H9 (cell line): ENCODE data around the gene TMEM132D. TPM values are rescaled to one million over a fixed set of nuclear protein-coding genes. Genes with fewer than 3 reads are reported as not detected.

Experiments used
- DNase-seq: peaks from one replicate; pipeline ENCODE4 v3.0.0-alpha.2; 2017
- H2AFZ ChIP-seq: one replicate; pipeline ENCODE4 v1.6.1; 2013; ENCODE audit warnings: mild to moderate bottlenecking, low read length, control low read depth, moderate library complexity
- H2AK5ac ChIP-seq: 2 replicates; pipeline ENCODE4 v1.6.1; 2013; ENCODE audit warnings: low read length, control low read depth, mixed read lengths; ENCODE audit not compliant: insufficient read length
- H2BK120ac ChIP-seq: one replicate; pipeline ENCODE4 v1.6.1; 2013; ENCODE audit warnings: low read depth, mild to moderate bottlenecking, low read length, control low read depth, inconsistent platforms; ENCODE audit not compliant: poor library complexity, severe bottlenecking
- H2BK12ac ChIP-seq: 2 replicates; pipeline ENCODE4 v1.6.1; 2013; ENCODE audit warnings: low read length, control low read depth, mixed read lengths, low read depth; ENCODE audit not compliant: insufficient read length
- H2BK15ac ChIP-seq: 2 replicates; pipeline ENCODE4 v1.6.1; 2013; ENCODE audit warnings: low read depth, low read length, control low read depth
- H2BK20ac ChIP-seq: one replicate; pipeline ENCODE4 v1.6.1; 2013; ENCODE audit warnings: low read depth, mild to moderate bottlenecking, low read length, control low read depth, inconsistent platforms; ENCODE audit not compliant: poor library complexity, severe bottlenecking
- H2BK5ac ChIP-seq: 2 replicates; pipeline ENCODE4 v1.6.1; 2013; ENCODE audit warnings: low read length, control low read depth, mixed read lengths; ENCODE audit not compliant: insufficient read length
- H3K14ac ChIP-seq: 2 replicates; pipeline ENCODE4 v1.6.1; 2013; ENCODE audit warnings: low read length, control low read depth; ENCODE audit not compliant: insufficient read depth
- H3K18ac ChIP-seq: 2 replicates; pipeline ENCODE4 v1.6.1; 2013; ENCODE audit warnings: low read depth, mild to moderate bottlenecking, mixed read lengths, low read length, control low read depth; ENCODE audit not compliant: insufficient read length
- H3K23ac ChIP-seq: 2 replicates; pipeline ENCODE4 v1.6.1; 2013; ENCODE audit warnings: low read length, control low read depth, mixed read lengths, low read depth; ENCODE audit not compliant: insufficient read length
- H3K23me2 ChIP-seq: 2 replicates; pipeline ENCODE4 v1.6.1; 2013; ENCODE audit warnings: low read depth, mild to moderate bottlenecking, mixed read lengths, low read length, control low read depth; ENCODE audit not compliant: insufficient read length, poor library complexity, severe bottlenecking
- H3K27ac ChIP-seq: 2 replicates; pipeline ENCODE4 v1.5.1; 2013; ENCODE audit warnings: low read length, control low read depth, mixed read lengths, low read depth; ENCODE audit not compliant: insufficient read length
- H3K27me3 ChIP-seq: 2 replicates; pipeline ENCODE4 v1.6.1; 2013; ENCODE audit warnings: low read length, control low read depth, inconsistent platforms; ENCODE audit not compliant: insufficient read depth
- H3K4ac ChIP-seq: 2 replicates; pipeline ENCODE4 v1.6.1; 2013; ENCODE audit warnings: low read depth, mild to moderate bottlenecking, control low read depth, inconsistent platforms, low read length, moderate library complexity
- H3K4me1 ChIP-seq: 2 replicates; pipeline ENCODE4 v1.6.1; 2013; ENCODE audit warnings: low read length, control low read depth, inconsistent platforms; ENCODE audit not compliant: insufficient read depth
- H3K4me2 ChIP-seq: 2 replicates; pipeline ENCODE4 v1.6.1; 2013; ENCODE audit warnings: low read length, control low read depth, mixed read lengths; ENCODE audit not compliant: insufficient read length, insufficient read depth
- H3K56ac ChIP-seq: 2 replicates; pipeline ENCODE4 v1.6.1; 2013; ENCODE audit warnings: low read depth, mild to moderate bottlenecking, mixed read lengths, low read length, control low read depth; ENCODE audit not compliant: insufficient read length
- H3K79me1 ChIP-seq: 2 replicates; pipeline ENCODE4 v1.6.1; 2013; ENCODE audit warnings: low read depth, mild to moderate bottlenecking, moderate library complexity, low read length, control low read depth, inconsistent platforms; ENCODE audit not compliant: insufficient read depth, poor library complexity, severe bottlenecking
- H3K79me2 ChIP-seq: 2 replicates; pipeline ENCODE4 v1.6.1; 2013; ENCODE audit warnings: low read length, control low read depth, inconsistent platforms; ENCODE audit not compliant: insufficient read depth
- H3K9ac ChIP-seq: 2 replicates; pipeline ENCODE4 v1.6.1; 2013; ENCODE audit warnings: low read length, control low read depth, mixed read lengths; ENCODE audit not compliant: insufficient read length; ENCODE audit errors: extremely low read depth
- H3K9me3 ChIP-seq: one replicate; pipeline ENCODE4 v1.6.1; 2013; ENCODE audit warnings: low read depth, low read length, inconsistent platforms; ENCODE audit not compliant: control insufficient read depth
- H3T11ph ChIP-seq: one replicate; pipeline ENCODE4 v1.6.1; 2013; ENCODE audit warnings: mild to moderate bottlenecking, low read length, control low read depth, inconsistent platforms
- H4K20me1 ChIP-seq: one replicate; pipeline ENCODE4 v1.6.1; 2013; ENCODE audit not compliant: control insufficient read depth, insufficient read length, insufficient read depth
- H4K5ac ChIP-seq: 2 replicates; pipeline ENCODE4 v1.6.1; 2013; ENCODE audit warnings: low read depth, mild to moderate bottlenecking, mixed read lengths, low read length, control low read depth; ENCODE audit not compliant: insufficient read length
- H4K8ac ChIP-seq: replicated peaks from 2 replicates; pipeline ENCODE4 v1.6.1; 2013; ENCODE audit warnings: low read length, control low read depth, mixed read lengths, low read depth; ENCODE audit not compliant: insufficient read length
- H4K91ac ChIP-seq: 2 replicates; pipeline ENCODE4 v1.6.1; 2013; ENCODE audit warnings: low read depth, mild to moderate bottlenecking, moderate library complexity, mixed read lengths, low read length, control low read depth; ENCODE audit not compliant: insufficient read length
- H3K27ac Mint-ChIP-seq, 3 experiments: 2 replicates in 2 of 3; 3 replicates in 1 of 3; pipeline ENCODE4 v1.8.0; 2020 to 2021; ENCODE audit warnings: mixed read lengths in 3 of 3, mild to moderate bottlenecking in 1 of 3, moderate library complexity in 1 of 3
- H3K27me3 Mint-ChIP-seq: 2 replicates; pipeline ENCODE4 v1.8.0; 2021; ENCODE audit warnings: low read depth, mild to moderate bottlenecking, moderate library complexity, mixed read lengths
- H3K36me3 Mint-ChIP-seq, 3 experiments: 2 replicates in 2 of 3; 3 replicates in 1 of 3; pipeline ENCODE4 v1.8.0; 2020 to 2021; ENCODE audit warnings: low read depth in 3 of 3, mixed read lengths in 3 of 3; ENCODE audit not compliant: insufficient read depth in 1 of 3
- H3K4me1 Mint-ChIP-seq, 2 experiments: 2 replicates each; pipeline ENCODE4 v1.8.0; 2020; ENCODE audit warnings: mixed read lengths in 2 of 2
- H3K4me3 Mint-ChIP-seq, 2 experiments: 2 replicates in 1 of 2; 3 replicates in 1 of 2; pipeline ENCODE4 v1.8.0; 2020 to 2021; ENCODE audit warnings: mild to moderate bottlenecking in 2 of 2, mixed read lengths in 2 of 2, moderate library complexity in 1 of 2
- H3K9me3 Mint-ChIP-seq, 2 experiments: 2 replicates in 1 of 2; 3 replicates in 1 of 2; pipeline ENCODE4 v1.8.0; 2020; ENCODE audit warnings: mild to moderate bottlenecking in 2 of 2, mixed read lengths in 2 of 2, moderate library complexity in 1 of 2
- CTCF ChIP-seq: fragments of 200-600 bp; sonication (generic); conservative IDR thresholded peaks from 3 replicates; pipeline ENCODE4 v1.8.0; 2021; ENCODE audit warnings: antibody characterized with exemption, mild to moderate bottlenecking
- WGBS: extraction: QIAGEN DNeasy Blood & Tissue Kit; methylation state at CpG from one replicate; pipeline ENCODE4 v1.1.7; 2013; ENCODE audit warnings: missing lambda C conversion rate, low lambda C conversion rate, mixed read lengths; ENCODE audit not compliant: insufficient read length; ENCODE audit errors: extremely low coverage; 5-methylcytosine and 5-hydroxymethylcytosine counted together
- total RNA-seq: library from RNA; stranded (reverse); gene quantifications from 2 replicates; pipeline ENCODE4 v1.2.1, GENCODE V29; 2021

The TMEM132D gene
- total RNA-seq, 1 experiment from 2014 or later, result 6.1 TPM

- Histone ChIP-seq H3K14ac (no peak overlapping the region), H4K20me1 (no peaks in the 10 kb centered on the region), H4K8ac (no peak overlapping the region), H4K91ac (no peak overlapping the region), H3T11ph (no peak overlapping the region), H3K4ac (no peak overlapping the region), H3K56ac (no peak overlapping the region), H2BK20ac (no peak overlapping the region), H3K23ac (no peak overlapping the region), H2BK15ac (no peak overlapping the region), H3K79me2 (no peaks in the 10 kb centered on the region), H3K9me3 (no peaks in the 10 kb centered on the region), H2AFZ (no peak overlapping the region), H2AK5ac (no peak overlapping the region), H3K27me3 (no peaks in the 10 kb centered on the region), H3K18ac (no peak overlapping the region), H3K79me1 (no peaks in the 10 kb centered on the region), H2BK12ac (no peak overlapping the region), H3K27ac (no peak overlapping the region), H3K4me1 (peaks cover 3% of the 10 kb centered on the region; the same call in 1 of the 2 replicates), H3K23me2 (no peaks in the 10 kb centered on the region), H2BK5ac (no peak overlapping the region), H2BK120ac (no peak overlapping the region), H3K4me2 (no peak overlapping the region), H3K9ac (no peak overlapping the region), H4K5ac (no peak overlapping the region)
- H3K4me3 Mint-ChIP-seq, result no peak overlapping the region
- H3K9me3 Mint-ChIP-seq, result no peaks in the 10 kb centered on the region
- no peak overlapping the region for H3K27ac Mint-ChIP-seq
- no peak for DNase-seq
- no CpG with 5 or more reads among the region's 7 CpGs for WGBS
- no peaks in the 10 kb centered on the region; a peak in 1 of 7 replicates for H3K36me3 Mint-ChIP-seq
- H3K4me1 Mint-ChIP-seq, result peaks cover 21 to 32% of the 10 kb centered on the region in 2 experiments
- TF ChIP-seq CTCF, result no peak
- no peaks in the 10 kb centered on the region for H3K27me3 Mint-ChIP-seq
These were observed 371.7 kb downstream of the TMEM132D start for GRCh38 chr12:129532082-129532481.
